B cell (primary cell): ENCODE results near the gene TENT5C. TPM values are rescaled to one million over a fixed set of nuclear protein-coding genes. Genes with fewer than 3 reads are reported as not detected.

Source experiments
- ATAC-seq: fragments of 200-7000 bp; cut with Tn5 transposase; one replicate; pipeline ENCODE4 v1.10.0; 2021; ENCODE audit warnings: low read depth, mild to moderate bottlenecking, moderate number of reproducible peaks, moderate library complexity
- CTCF ChIA-PET: fragments of 350-600 bp; sonication (Branson Sonifier 250); formaldehyde crosslinking; loops from one replicate; lab custom pipeline; 2021; ENCODE audit warnings: antibody characterized with exemption, inconsistent platforms; lab: Charles Lee
- POLR2A ChIA-PET: fragments of 350-600 bp; sonication (Branson Sonifier 250); formaldehyde crosslinking; loops from one replicate; lab custom pipeline; 2021; ENCODE audit warnings: antibody characterized with exemption; lab: Charles Lee
- DNase-seq: peaks from one replicate; pipeline ENCODE4 v3.0.0; 2013
- H2AFZ ChIP-seq: 2 replicates; pipeline ENCODE4 v1.6.1; 2012; ENCODE audit warnings: mild to moderate bottlenecking, low read depth, low read length; ENCODE audit not compliant: insufficient read depth, poor library complexity, severe bottlenecking
- H3K27ac ChIP-seq, 2 donors: 1 replicate in 1 of 2; 2 replicates in 1 of 2; pipeline ENCODE4 v1.5.1; 2012 to 2013; ENCODE audit warnings: low read length in 2 of 2, mild to moderate bottlenecking in 2 of 2, moderate library complexity in 1 of 2
- H3K27me3 ChIP-seq, 4 experiments: fragments of 200-600 bp in 1 of 4; sonication (generic) in 1 of 4; replicated peaks in 1 of 4; 1 replicate in 2 of 4; 2 replicates in 2 of 4; pipeline versions ENCODE4 v1.6.1 to v1.7.0; 2013 to 2016; ENCODE audit warnings: low read length in 3 of 4, mild to moderate bottlenecking in 2 of 4, mixed read lengths in 1 of 4, moderate library complexity in 1 of 4; ENCODE audit not compliant: insufficient read depth in 4 of 4, control insufficient read depth in 3 of 4; ENCODE audit errors: control extremely low read depth in 1 of 4
- H3K36me3 ChIP-seq, 2 experiments: replicated peaks in 1 of 2; 1 replicate in 1 of 2; 2 replicates in 1 of 2; pipeline versions ENCODE4 v1.6.1 to v1.7.1; 2013; ENCODE audit warnings: low read length in 1 of 2; ENCODE audit not compliant: insufficient read depth in 2 of 2, control insufficient read depth in 1 of 2; ENCODE audit errors: control extremely low read depth in 1 of 2, extremely low read depth in 1 of 2
- H3K4me1 ChIP-seq, 2 donors: fragments of 200-600 bp in 1 of 2; sonication (generic) in 1 of 2; 1 replicate in 1 of 2; 2 replicates in 1 of 2; pipeline versions ENCODE4 v1.5.1 to v1.6.1; 2013 to 2017; ENCODE audit warnings: low read length in 2 of 2; ENCODE audit not compliant: control insufficient read depth in 2 of 2, insufficient read depth in 2 of 2
- H3K4me2 ChIP-seq: replicated peaks from 2 replicates; pipeline ENCODE3; 2012; ENCODE audit warnings: mild to moderate bottlenecking, low read depth, low read length; ENCODE audit not compliant: poor library complexity, severe bottlenecking
- H3K4me3 ChIP-seq, 5 experiments: fragments of 200-600 bp in 1 of 5; sonication (generic) in 1 of 5; 1 replicate in 3 of 5; 2 replicates in 2 of 5; pipeline versions ENCODE4 v1.5.1 to v1.7.0; 2011 to 2016; ENCODE audit warnings: low read length in 4 of 5, mild to moderate bottlenecking in 4 of 5, low read depth in 2 of 5, control low read depth in 1 of 5, moderate library complexity in 1 of 5; ENCODE audit not compliant: insufficient read depth in 1 of 5; ENCODE audit errors: control extremely low read depth in 1 of 5, extremely low read depth in 1 of 5
- H3K79me2 ChIP-seq: fragments of 200-600 bp; sonication (generic); one replicate; pipeline ENCODE4 v1.6.0; 2016; ENCODE audit warnings: low read length; ENCODE audit not compliant: control insufficient read depth, insufficient read depth
- H3K9ac ChIP-seq: fragments of 200-600 bp; sonication (generic); 2 replicates; pipeline ENCODE4 v1.6.1; 2017; ENCODE audit warnings: mild to moderate bottlenecking, low read length, moderate library complexity
- H3K9me3 ChIP-seq, 3 donors: one replicate each; pipeline versions ENCODE4 v1.6.1 to v1.7.1; 2013; ENCODE audit warnings: low read length in 2 of 3; ENCODE audit not compliant: control insufficient read depth in 2 of 3, insufficient read depth in 1 of 3; ENCODE audit errors: control extremely low read depth in 1 of 3
- H4K20me1 ChIP-seq: 2 replicates; pipeline ENCODE4 v1.6.0; 2012; ENCODE audit warnings: mild to moderate bottlenecking, low read length; ENCODE audit not compliant: insufficient read depth, control insufficient read depth, poor library complexity, severe bottlenecking
- H3K27ac Mint-ChIP-seq: one replicate; pipeline ENCODE4 v1.8.0; 2021; ENCODE audit warnings: mixed read lengths
- H3K27me3 Mint-ChIP-seq: one replicate; pipeline ENCODE4 v1.8.0; 2021; ENCODE audit warnings: mixed read lengths
- H3K4me1 Mint-ChIP-seq: one replicate; pipeline ENCODE4 v1.8.0; 2021; ENCODE audit warnings: mixed read lengths
- H3K4me3 Mint-ChIP-seq: one replicate; pipeline ENCODE4 v1.8.0; 2021; ENCODE audit warnings: mixed read lengths
- H3K9me3 Mint-ChIP-seq: one replicate; pipeline ENCODE4 v1.8.0; 2022; ENCODE audit warnings: mixed read lengths; ENCODE audit not compliant: insufficient read depth
- CTCF ChIP-seq: fragments of 200-600 bp; IDR thresholded peaks from one replicate; pipeline ENCODE4 v1.8.0; 2022; ENCODE audit warnings: antibody characterized with exemption, mild to moderate bottlenecking
- EZH2 ChIP-seq: IDR thresholded peaks from 2 replicates; pipeline ENCODE4 v1.6.1; 2012; ENCODE audit warnings: borderline replicate concordance, low read depth, mild to moderate bottlenecking, moderate library complexity, low read length; ENCODE audit not compliant: insufficient read depth, poor library complexity, severe bottlenecking
- WGBS: methylation state at CpG from one replicate; pipeline ENCODE4 v1.1.5; 2013; ENCODE audit warnings: missing lambda C conversion rate; ENCODE audit not compliant: insufficient coverage; 5-methylcytosine and 5-hydroxymethylcytosine counted together
- intact Hi-C: fragments of 100-400 bp; cut with micrococcal nuclease; formaldehyde crosslinking; loops from one replicate; pipeline ENCODE4 v1.10.0; 2022
- polyA plus RNA-seq: library from polyadenylated mRNA; depleted of rRNA; stranded (reverse); fragments of >200 nt; gene quantifications from 2 replicates; pipeline ENCODE4 v1.2.3, GENCODE V29; 2012
- total RNA-seq, 2 donors: library from RNA; stranded (reverse); fragments of 120-200 nt in 1 of 2; gene quantifications; 1 replicate in 1 of 2; 2 replicates in 1 of 2; pipeline versions ENCODE4 v1.2.3 to v1.2.4, GENCODE V29; 2013 to 2022

The TENT5C gene
- total and polyA plus RNA-seq, 2 donors (not counting 1 experiment from before 2014, with no cell fraction given): 65.4 to 112 TPM

- Mint-ChIP-seq H3K27ac (no peak overlapping the region), H3K4me1 (no peaks in the 10 kb centered on the region), H3K27me3 (peaks cover 5% of the 10 kb centered on the region), H3K9me3 (no peaks in the 10 kb centered on the region), H3K4me3 (no peak overlapping the region)
- Histone ChIP-seq H2AFZ (no peak overlapping the region), H3K9me3 (peaks cover 0 to 3% (median 0%) of the 10 kb centered on the region in 3 donors), H3K9ac (no peak overlapping the region), H3K36me3 (no peaks in the 10 kb centered on the region), H3K79me2 (no peaks in the 10 kb centered on the region), H3K4me1 (no peaks in the 10 kb centered on the region), H3K4me3 (no peak overlapping the region), H3K4me2 (no peak overlapping the region), H4K20me1 (no peaks in the 10 kb centered on the region), H3K27me3 (peaks cover 0 to 3% (median 0%) of the 10 kb centered on the region in 4 experiments), H3K27ac (no peak overlapping the region)
- intact Hi-C loops: no loop called here
- no peak for TF ChIP-seq CTCF
- no peak for TF ChIP-seq EZH2
- 90% methylated on average over 13 of the region's 14 CpGs for WGBS
- ChIA-PET POLR2A (no interaction called here), CTCF (interaction anchor here (0.9 kb wide), 1 partner anchor 86 kb away, joined by 3 read pairs; no protein-coding TSS in a partner anchor)
- DNase-seq (no peak), ATAC-seq (no peak)
Measured at GRCh38 chr1:117587499-117588356, 18.1 kb upstream of the TENT5C start.

GRCh38 chr1:117589544-117589943 is 16.3 kb upstream of the TENT5C start:
- H3K27me3 Mint-ChIP-seq: peaks cover 5% of the 10 kb centered on the region
- no peak for DNase-seq
- WGBS: no CpG with 5 or more reads among the region's 2 CpGs
- H3K4me3 Mint-ChIP-seq: no peak overlapping the region
- Histone ChIP-seq H3K9ac (no peak overlapping the region), H3K4me3 (no peak overlapping the region), H3K79me2 (no peaks in the 10 kb centered on the region), H4K20me1 (no peaks in the 10 kb centered on the region), H3K27ac (no peak overlapping the region), H3K4me1 (peaks cover 4 to 5% of the 10 kb centered on the region in 2 donors), H3K4me2 (no peak overlapping the region), H2AFZ (no peak overlapping the region), H3K27me3 (peaks cover 0 to 3% (median 0%) of the 10 kb centered on the region in 4 experiments), H3K9me3 (peaks cover 0 to 3% (median 0%) of the 10 kb centered on the region in 3 donors), H3K36me3 (no peaks in the 10 kb centered on the region)
- H3K9me3 Mint-ChIP-seq: no peaks in the 10 kb centered on the region
- H3K4me1 Mint-ChIP-seq: peaks cover 4% of the 10 kb centered on the region
- POLR2A ChIA-PET: no interaction called here
- ATAC-seq: no peak
- intact Hi-C loops: no loop called here
- CTCF ChIA-PET: interaction anchor here (0.5 to 2.2 kb wide), 4 partner anchors 8 to 307 kb away, joined by 3 to 7 read pairs (median 4); no protein-coding TSS in a partner anchor
- no peak overlapping the region for H3K27ac Mint-ChIP-seq
- TF ChIP-seq CTCF (no peak), EZH2 (no peak)
